ENCODE data around the gene ELMO1.

GRCh38 chr7:37212051-37212450, 236.6 kb downstream of the ELMO1 start:
- TF ChIP-seq CTCF (IDR thresholded peaks at IDR 0.05) (no peak), POLR2A (IDR thresholded peaks at IDR 0.05) (no peak)

All from body of pancreas (tissue), 4 donors.